GM10266 (cell line): Measurements from ENCODE around the gene SEC61A1.
A peak's percentile ranks its signal among the peaks of the same experiment; 100 is the strongest.

Source experiments
- DNase-seq: peaks from one replicate; pipeline ENCODE4 v3.0.0; 2012; ENCODE audit errors: extremely low spot score
- CTCF ChIP-seq: IDR thresholded peaks from 2 replicates; pipeline ENCODE4 v1.5.1; 2012; ENCODE audit warnings: mild to moderate bottlenecking, low read depth; ENCODE audit not compliant: control insufficient read depth, insufficient read depth; ENCODE audit errors: missing control alignments

SEC61A1 gene

DNA sequence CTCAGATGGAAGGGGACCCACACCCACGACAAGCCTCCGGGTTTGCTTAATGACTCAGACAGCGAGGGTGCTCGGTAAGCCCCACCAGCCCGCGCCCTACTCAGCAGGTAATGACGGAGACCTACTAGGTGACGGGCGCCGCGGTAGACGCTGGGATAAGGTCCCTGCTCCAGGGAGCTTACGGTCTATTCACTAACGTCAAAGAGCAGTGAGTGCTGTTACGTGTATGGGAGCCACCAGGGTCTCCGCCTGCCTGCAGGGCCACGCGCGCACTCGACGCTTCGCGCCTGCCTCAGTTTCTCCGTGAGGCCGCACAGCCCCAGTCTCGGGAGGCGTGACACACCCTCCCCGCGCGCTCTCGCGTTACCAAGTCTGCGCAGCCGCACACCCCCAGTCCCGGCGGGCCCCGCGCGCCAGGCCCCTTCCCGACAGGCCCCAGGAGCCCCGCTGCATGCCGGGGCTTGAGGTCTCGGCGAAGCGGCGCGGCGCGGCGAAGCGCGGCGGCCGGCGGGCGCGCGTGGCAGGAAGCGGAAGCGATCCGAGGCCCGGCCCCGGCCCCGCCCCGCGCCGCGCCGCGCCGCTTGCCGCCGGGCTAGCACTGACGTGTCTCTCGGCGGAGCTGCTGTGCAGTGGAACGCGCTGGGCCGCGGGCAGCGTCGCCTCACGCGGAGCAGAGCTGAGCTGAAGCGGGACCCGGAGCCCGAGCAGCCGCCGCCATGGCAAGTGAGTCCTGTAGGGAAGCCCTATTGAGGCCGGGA, at the start of gene SEC61A1:
Gene SEC61A1, plus strand, starts transcription at position 601 of the 758 bp plus-strand sequence. Its CDS starts 116 bp downstream, at position 717.
- TF ChIP-seq CTCF: no peak
- DNase-seq: peak; percentile 99

- no peak for DNase-seq
- TF ChIP-seq CTCF: no peak
Measured at GRCh38 chr3:128004661-128005060, 47.6 kb upstream of the SEC61A1 start.

- DNase-seq: no peak
- no peak for TF ChIP-seq CTCF
Measured at GRCh38 chr3:128006061-128007032, 45.9 kb upstream of the SEC61A1 start.

DNA sequence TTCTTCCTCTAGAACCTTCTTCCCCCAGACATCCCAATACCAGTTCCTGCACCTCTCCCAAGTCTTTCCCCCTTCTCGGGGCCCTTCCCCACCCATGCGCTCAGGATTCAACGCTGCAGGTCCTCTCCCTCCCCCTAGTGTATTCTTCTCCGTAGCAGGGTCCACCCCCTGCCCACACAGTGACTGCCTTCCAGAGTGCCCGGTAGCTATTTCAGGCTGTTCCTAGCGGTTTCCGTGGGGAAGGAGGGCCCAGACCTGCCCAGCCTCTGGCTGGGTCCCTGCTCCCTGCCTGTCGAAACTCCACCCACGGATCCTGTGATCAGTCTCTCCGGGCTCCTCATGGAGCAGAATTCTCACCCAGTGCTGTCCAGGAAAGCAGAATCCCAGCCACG, 45.2 kb upstream of the SEC61A1 start:
- TF ChIP-seq CTCF: no peak
- DNase-seq: no peak

- DNase-seq: no peak
- TF ChIP-seq CTCF: no peak
Measured at GRCh38 chr3:128009952-128010846, 42.0 kb upstream of the SEC61A1 start.

GRCh38 chr3:128011140-128011539, 41.1 kb upstream of the SEC61A1 start:
- DNase-seq: no peak
- TF ChIP-seq CTCF: peak; percentile 49
